HG02981 (cell line): ENCODE data around the gene GPR37L1.

ENCODE experiments used
- ATAC-seq: cut with Tn5 transposase; IDR thresholded peaks from one replicate; pipeline ENCODE4 v1.9.1; 2021; ENCODE audit warnings: mild to moderate bottlenecking, moderate library complexity; ENCODE audit not compliant: unreplicated experiment

GPR37L1 gene, protein sequence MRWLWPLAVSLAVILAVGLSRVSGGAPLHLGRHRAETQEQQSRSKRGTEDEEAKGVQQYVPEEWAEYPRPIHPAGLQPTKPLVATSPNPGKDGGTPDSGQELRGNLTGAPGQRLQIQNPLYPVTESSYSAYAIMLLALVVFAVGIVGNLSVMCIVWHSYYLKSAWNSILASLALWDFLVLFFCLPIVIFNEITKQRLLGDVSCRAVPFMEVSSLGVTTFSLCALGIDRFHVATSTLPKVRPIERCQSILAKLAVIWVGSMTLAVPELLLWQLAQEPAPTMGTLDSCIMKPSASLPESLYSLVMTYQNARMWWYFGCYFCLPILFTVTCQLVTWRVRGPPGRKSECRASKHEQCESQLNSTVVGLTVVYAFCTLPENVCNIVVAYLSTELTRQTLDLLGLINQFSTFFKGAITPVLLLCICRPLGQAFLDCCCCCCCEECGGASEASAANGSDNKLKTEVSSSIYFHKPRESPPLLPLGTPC

GRCh38 chr1:202122639-202123335 lies at the start of gene GPR37L1:
Gene GPR37L1 (plus strand): TSS chr1:202122917. CDS start chr1:202122964, 47 bp downstream.
- no peak for ATAC-seq

- ATAC-seq, result no peak
Measured at GRCh38 chr1:202073206-202073605, 49.5 kb upstream of the GPR37L1 start.

DNA sequence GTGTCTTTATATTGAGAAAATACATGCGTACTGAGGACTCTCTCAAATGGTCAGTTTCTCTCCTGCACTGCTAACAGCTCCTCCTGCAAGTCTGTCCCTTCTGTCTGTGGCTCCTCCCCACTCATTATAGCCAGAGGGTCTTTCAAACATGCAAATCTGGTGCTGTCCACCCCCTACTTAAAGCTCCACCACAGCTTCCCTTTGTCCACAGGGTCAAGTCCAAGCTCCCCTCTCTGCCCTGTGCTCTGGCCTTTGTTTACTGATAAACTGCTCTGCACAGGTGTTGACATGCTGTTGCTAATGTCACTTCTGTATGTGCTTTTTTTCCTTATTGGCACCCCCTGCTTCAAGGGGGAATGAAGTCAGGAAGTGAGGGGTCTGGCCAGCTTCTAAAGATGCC lies 47.7 kb upstream of the GPR37L1 start:
- no peak for ATAC-seq

DNA sequence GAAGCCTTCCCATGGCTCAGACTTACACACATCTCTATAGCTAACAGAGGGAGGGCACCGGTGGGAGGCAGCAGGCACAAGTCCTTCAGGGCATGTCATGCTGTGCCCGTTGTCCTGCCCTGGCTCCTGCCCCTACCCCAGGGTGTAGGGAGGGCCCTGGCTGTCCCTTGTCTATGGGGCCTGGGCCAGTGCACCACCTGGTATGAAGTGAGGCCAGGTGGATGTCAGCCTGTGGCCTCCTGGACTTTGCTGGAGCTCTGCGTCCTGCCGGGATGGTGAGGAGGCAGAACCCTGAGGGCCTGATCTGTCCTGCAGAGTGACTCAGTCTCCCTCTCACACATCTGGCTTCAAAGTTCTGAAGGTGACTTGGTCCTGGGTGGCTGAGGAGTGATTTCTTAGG lies 47.3 kb upstream of the GPR37L1 start:
- ATAC-seq, result no peak

GRCh38 chr1:202076050-202076511 lies 46.6 kb upstream of the GPR37L1 start:
- ATAC-seq, result no peak

DNA sequence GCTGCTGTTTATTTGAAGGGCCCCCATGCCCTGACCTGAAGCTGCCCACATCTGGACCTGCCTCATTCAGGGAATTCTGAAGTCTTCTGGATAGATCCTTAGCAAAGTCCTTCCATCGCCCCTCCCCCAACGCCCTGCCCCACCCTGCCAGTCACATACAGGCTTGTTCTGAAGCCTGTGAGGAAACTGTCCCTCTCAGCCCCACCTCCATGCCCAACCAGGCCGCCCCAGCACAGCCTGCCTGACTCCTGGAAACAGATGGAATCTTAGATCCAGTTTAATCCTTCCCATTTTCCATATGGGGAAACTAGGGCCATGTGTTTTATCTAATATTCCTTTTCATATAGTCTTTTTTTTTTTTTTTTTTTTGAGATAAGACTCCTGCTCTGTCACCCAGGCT lies 44.5 kb upstream of the GPR37L1 start:
- no peak for ATAC-seq

DNA sequence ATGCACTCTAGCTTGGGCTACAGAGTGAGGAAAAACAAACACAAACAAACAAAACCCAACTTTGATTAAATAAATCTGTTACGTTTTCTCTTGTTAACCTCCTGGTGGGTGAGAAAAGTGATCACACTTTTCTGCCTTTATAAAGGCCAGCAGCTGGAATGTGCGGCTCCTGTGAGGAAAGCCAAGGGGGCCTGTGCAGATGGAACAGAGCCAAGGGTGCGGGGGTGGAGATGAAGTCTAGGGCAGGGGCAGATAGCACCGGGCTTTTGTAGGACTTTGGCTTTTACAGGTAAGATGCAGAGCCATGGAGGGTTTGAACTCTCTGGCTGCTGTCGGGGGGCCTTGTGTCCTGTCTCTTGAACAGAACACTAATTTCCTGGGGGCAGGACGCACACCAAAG lies 40.7 kb upstream of the GPR37L1 start:
- no peak for ATAC-seq

GRCh38 chr1:202084791-202085681 lies 37.7 kb upstream of the GPR37L1 start:
- ATAC-seq, result no peak

DNA sequence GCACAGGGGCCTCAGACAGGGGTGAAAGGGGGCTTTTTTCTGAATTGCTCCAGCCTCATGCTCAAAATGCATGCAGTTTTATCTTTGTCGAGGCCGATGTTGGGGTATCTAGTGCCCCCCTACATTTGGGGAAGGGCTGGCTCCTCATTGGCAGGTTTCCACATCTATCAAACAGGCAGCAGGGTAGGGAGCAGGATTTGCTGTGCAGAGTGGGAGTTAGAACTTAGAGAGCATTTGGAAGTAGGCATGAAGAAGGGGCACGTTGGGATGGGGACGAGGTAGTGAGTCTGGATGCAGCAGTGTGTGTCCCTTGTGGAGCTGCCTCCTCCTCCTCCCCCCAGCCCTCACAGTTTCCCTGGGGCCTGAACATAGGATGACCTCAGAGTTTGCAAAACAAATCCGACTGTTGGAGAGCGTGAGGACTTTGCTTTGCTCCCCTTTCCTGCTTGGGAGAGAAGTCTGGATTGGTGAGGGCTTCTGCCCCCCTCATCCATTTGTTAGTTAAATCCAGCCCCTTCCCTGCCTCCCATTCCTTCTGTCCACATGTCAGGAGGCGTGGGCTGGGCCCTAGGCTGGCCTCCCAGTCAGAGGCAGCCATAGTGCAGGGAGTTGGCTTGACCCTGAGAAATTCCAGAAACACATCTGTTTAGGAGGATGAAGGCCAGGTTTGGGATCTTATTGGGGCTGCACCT lies 36.9 kb upstream of the GPR37L1 start:
- no peak for ATAC-seq

DNA sequence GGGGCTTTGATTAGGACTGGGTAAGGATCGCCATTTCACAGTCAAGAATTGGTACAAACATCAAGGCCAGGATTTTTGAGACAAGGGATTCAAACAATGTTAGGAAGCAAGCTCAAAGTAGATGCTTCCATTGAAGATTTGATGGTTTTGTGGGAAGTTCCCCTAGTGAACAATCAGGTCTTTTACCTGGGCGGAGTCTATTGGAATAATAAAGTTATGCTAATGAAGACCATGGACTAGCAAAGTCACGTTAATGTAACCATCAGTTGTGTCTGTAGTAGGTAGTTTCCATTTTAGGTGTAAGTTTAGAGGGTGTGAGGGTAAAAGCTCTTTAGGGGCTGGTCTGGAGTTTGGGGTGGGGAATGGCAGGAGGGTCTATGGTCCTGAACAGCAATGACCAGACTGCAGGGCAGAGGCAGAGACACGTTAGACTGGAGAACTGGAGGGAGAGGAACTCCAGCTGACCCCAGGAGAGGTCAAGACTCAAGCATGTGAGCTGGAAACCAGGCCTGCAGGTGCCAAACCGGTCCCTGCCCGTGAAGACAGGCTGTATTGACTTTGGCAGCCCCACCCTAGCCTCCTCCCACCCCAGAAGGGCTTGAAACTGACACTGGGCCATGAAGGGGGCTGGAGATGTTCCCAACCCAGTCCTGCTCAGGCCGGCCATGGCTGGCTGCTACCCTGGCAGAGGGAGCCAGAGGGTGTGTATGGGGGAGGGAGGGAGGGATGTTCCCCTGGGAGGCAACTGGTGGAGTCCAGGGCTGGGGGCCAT lies 36.0 kb upstream of the GPR37L1 start:
- no peak for ATAC-seq

GRCh38 chr1:202088206-202088605 lies 34.5 kb upstream of the GPR37L1 start:
- ATAC-seq, result no peak

DNA sequence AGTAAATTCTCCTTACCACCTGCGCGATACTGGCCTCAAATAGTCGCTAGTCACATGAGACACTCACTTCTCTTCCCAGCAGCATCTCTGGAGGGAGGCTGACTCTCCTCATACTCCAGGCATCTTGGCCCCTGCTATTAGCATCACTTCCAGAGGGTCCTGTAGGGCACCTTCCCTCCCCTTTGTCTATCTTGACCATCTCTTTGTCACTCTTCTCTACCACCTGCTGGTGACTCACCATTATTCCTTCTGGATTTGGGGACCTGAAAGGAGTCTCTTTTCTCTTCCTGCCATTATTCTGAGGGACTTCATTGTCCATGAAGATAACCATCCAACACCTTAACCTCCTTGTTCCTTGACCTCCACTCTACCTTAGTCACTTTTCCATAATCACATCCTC lies 31.7 kb upstream of the GPR37L1 start:
- ATAC-seq, result no peak

DNA sequence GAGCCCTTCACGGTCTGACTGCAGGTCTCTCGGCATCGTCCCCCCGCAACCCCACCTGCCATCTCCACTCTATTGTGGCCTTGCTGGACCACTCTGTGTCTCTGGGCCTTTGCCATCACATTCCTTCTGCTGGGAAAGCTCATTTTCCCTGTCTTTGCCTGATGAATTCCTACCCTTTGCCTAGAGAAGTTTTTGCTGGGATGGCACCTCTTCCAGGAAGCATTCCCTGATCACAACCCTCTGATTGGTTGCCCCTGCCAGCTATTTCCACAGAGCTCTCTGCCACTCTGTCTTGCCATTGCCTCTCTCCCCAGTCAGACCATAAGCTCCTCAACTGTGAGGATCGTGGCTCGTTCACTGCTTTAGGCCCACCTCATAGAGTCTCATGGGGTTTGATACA lies 28.9 kb upstream of the GPR37L1 start:
- ATAC-seq, result no peak

DNA sequence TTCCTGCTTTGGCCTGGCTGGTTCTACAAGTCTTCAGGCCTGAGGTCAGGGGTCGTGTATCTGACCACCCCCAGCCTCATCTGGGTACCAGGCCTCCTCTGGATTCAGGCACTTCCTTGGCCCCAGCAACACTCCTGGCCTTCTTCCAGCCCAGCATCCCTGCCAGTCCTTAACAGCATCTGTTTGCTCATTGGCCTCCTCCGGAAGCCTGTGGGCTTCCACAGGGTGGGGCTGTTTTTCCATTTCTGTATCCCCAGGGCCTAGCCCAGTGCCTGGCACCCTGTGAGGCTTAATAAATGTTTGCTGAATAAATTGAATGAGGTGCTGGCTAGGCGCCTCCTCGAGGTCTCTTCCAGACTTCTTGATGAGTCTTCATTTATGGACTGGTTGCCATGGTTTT lies 21.5 kb upstream of the GPR37L1 start:
- ATAC-seq, result no peak

GRCh38 chr1:202104073-202104472 lies 18.6 kb upstream of the GPR37L1 start:
- no peak for ATAC-seq

DNA sequence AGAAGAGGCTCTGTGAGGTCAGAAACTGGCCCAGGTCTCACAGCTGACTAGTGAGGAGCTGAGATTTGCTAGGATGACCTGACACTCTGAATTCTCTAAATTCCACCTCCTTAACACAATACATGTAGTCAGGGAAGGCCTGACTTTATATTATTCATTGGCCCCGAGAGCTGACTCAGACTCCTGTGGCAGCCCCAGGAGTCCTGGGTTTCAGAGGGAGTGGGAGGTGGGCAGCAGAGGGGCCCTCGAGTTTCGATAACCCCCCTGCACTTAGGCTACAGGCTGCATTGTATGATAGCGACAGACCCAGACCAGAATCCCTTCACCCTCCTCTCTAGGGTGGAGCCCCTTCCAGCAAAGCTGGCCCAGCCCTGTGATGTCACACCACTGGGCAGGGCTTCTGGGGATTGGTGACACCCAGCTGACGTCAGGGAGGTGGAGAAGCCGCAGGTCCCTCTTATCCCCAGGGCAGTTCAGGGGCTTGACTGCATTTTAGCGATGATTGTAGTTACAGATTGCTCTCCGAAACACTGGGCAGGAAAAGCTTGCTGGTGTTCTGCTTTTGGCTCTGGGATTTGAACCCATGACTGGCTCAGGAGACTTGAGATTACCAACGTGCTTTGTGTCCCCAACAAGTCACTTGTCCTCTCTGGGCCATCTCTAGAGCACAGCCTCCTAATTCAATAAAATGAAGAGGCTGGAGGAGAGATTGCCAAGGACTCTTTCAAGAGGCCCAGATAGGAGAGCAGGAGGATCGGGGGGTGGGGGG lies 17.0 kb upstream of the GPR37L1 start:
- no peak for ATAC-seq

DNA sequence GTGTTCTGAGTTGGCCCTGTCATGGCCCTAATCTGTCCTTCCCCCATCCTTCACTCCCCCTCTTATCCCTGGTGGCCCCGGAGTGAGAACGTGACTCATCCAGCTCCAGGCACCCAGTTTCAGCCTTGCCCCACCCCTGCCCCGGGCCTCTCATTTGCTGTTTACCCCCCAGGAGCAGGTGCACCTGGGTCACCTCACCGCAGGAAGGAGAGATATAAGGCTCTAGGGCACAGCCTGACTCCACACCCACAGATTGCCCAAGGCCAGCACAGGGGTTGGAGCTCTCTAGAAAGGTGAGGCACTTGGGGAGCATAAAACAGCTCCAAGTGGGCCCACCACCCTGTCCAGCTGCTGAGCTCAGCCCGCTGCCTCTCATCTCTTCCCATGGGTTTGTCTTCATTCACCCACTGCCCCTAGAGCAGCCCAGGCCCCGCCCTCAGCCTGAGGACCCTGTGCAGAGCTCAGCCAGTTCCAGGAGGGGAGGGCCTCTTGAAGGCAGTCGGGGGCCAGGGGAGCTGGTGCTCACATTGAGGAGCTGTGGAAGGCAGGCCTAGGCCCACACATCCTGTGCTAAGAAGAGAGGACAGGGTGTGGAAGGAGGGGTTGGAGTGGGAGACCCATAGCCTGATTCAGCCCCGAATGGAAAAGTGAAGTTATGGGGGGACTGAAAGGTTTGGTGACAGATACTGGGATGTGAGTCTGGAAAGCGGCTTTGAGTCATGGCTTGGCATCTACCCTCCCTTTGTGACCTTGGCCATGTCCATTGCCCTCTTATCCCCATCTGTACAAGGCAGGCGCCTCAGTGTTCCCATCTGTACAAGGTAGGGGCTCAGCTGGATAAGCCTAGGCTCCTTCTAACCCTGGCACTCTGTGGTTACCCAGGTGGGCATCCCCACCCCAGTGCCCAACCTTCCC lies 16.1 kb upstream of the GPR37L1 start:
- no peak for ATAC-seq

GRCh38 chr1:202107321-202107761 lies 15.4 kb upstream of the GPR37L1 start:
- ATAC-seq, result no peak
